A673 (cell line): Measurements from ENCODE around the gene HMGA1. TPM values are rescaled to one million over a fixed set of nuclear protein-coding genes. Genes with fewer than 3 reads are reported as not detected.

ENCODE experiments used
- BruUV-seq: library from RNA; stranded (reverse); fragments of 400-500 nt; replicated peaks from 2 replicates; lab custom pipeline; 2021; lab: Mats Ljungman, UMichigan
- CTCF ChIA-PET: fragments of 300-600 bp; sonication (Branson Sonifier 250); formaldehyde crosslinking; loops from one replicate; lab custom pipeline; 2022; ENCODE audit warnings: antibody characterized with exemption; lab: Charles Lee
- POLR2A ChIA-PET: fragments of 300-600 bp; sonication (Branson Sonifier 250); formaldehyde crosslinking; loops from one replicate; lab custom pipeline; 2022; ENCODE audit warnings: antibody characterized with exemption; ENCODE audit not compliant: low non-redundant PET; lab: Charles Lee
- DNase-seq: peaks from one replicate; pipeline ENCODE4 v3.0.0-alpha.2; 2015; ENCODE audit warnings: low spot score
- H3K27ac ChIP-seq: fragments of 200-600 bp; sonication (generic); 2 replicates; pipeline ENCODE4 v1.5.1; 2016; ENCODE audit warnings: mixed run types, low read depth, mild to moderate bottlenecking, mixed read lengths, antibody characterized with exemption, low read length; ENCODE audit not compliant: poor library complexity, severe bottlenecking
- H3K27me3 ChIP-seq: fragments of 200-600 bp; sonication (generic); replicated peaks from 2 replicates; pipeline ENCODE4 v1.6.1; 2017; ENCODE audit warnings: mixed run types, low read depth, mild to moderate bottlenecking, mixed read lengths, antibody characterized with exemption, low read length; ENCODE audit not compliant: insufficient read depth, poor library complexity
- H3K36me3 ChIP-seq: fragments of 200-600 bp; sonication (generic); 2 replicates; pipeline ENCODE4 v1.6.1; 2016; ENCODE audit warnings: mixed run types, mild to moderate bottlenecking, mixed read lengths, antibody characterized with exemption, low read length; ENCODE audit not compliant: insufficient read depth, poor library complexity, severe bottlenecking
- H3K4me1 ChIP-seq: fragments of 200-600 bp; sonication (generic); 2 replicates; pipeline ENCODE4 v1.6.1; 2017; ENCODE audit warnings: mixed run types, mild to moderate bottlenecking, mixed read lengths, antibody characterized with exemption, low read length; ENCODE audit not compliant: insufficient read depth, poor library complexity, severe bottlenecking
- H3K4me3 ChIP-seq: fragments of 200-600 bp; sonication (generic); 2 replicates; pipeline ENCODE4 v1.5.1; 2016; ENCODE audit warnings: low read depth, mixed run types, mild to moderate bottlenecking, mixed read lengths, low read length; ENCODE audit not compliant: poor library complexity, severe bottlenecking
- H3K9me3 ChIP-seq: fragments of 200-600 bp; sonication (generic); 2 replicates; pipeline ENCODE4 v1.6.1; 2016; ENCODE audit warnings: mixed run types, low read depth, mild to moderate bottlenecking, mixed read lengths, antibody characterized with exemption, low read length; ENCODE audit not compliant: poor library complexity, severe bottlenecking
- CTCF ChIP-seq: fragments of 300-800, 200-600 bp; sonication (generic); conservative IDR thresholded peaks from 2 replicates; pipeline ENCODE4 v1.5.1; 2017; ENCODE audit warnings: low read depth, mild to moderate bottlenecking, antibody characterized with exemption, low read length, moderate library complexity, mixed read lengths
- EZH2 ChIP-seq: fragments of 200-600 bp; sonication (generic); IDR thresholded peaks from 2 replicates; pipeline ENCODE4 v1.6.1; 2017; ENCODE audit warnings: borderline replicate concordance, low read depth, mild to moderate bottlenecking, mixed read lengths, antibody characterized with exemption, low read length; ENCODE audit not compliant: poor library complexity, severe bottlenecking
- intact Hi-C: fragments of 100-400 bp; cut with micrococcal nuclease; formaldehyde crosslinking; loops from one replicate; pipeline ENCODE4 v1.10.0; 2022; ENCODE audit not compliant: unreplicated experiment
- total RNA-seq: library from RNA; stranded (reverse); gene quantifications from 2 replicates; pipeline ENCODE4 v1.2.3, GENCODE V29; 2021

The HMGA1 gene
- total RNA-seq, 1 experiment from 2014 or later, result 248 TPM

GRCh38 chr6:34239893-34240292 lies 3.2 kb downstream of the HMGA1 start:
- ChIA-PET CTCF (no interaction called here), POLR2A (no interaction called here)
- no peak overlapping the region for H3K4me3 ChIP-seq

GRCh38 chr6:34240329-34241248 lies 3.9 kb downstream of the HMGA1 start:
- Histone ChIP-seq H3K27me3 (no peaks in the 10 kb centered on the region), H3K4me1 (peaks cover 32% of the 10 kb centered on the region), H3K36me3 (peaks cover 13% of the 10 kb centered on the region), H3K4me3 (no peak overlapping the region), H3K9me3 (no peaks in the 10 kb centered on the region), H3K27ac (no peak overlapping the region)
- DNase-seq, result no peak
- TF ChIP-seq EZH2 (no peak), CTCF (no peak)
- POLR2A ChIA-PET, result no interaction called here
- intact Hi-C loops, result no loop called here
- CTCF ChIA-PET, result no interaction called here
- no TSS peak for BruUV-seq

More at GRCh38 chr6:34239893-34240292, 3.2 kb downstream of the HMGA1 start:
- Histone ChIP-seq H3K27me3 (no peaks in the 10 kb centered on the region), H3K4me1 (peaks cover 32% of the 10 kb centered on the region), H3K36me3 (peaks cover 13% of the 10 kb centered on the region), H3K9me3 (no peaks in the 10 kb centered on the region), H3K27ac (no peak overlapping the region)
- DNase-seq, result no peak
- TF ChIP-seq CTCF (no peak), EZH2 (no peak)
- intact Hi-C loops, result no loop called here
- BruUV-seq, result no TSS peak

- no TSS peak for BruUV-seq
- CTCF ChIA-PET, result no interaction called here
- intact Hi-C loops, result no loop called here
Observed at GRCh38 chr6:34241351-34242215, 4.9 kb downstream of the HMGA1 start.

More at GRCh38 chr6:34241351-34242215, 4.9 kb downstream of the HMGA1 start:
- Histone ChIP-seq H3K27ac (no peak overlapping the region), H3K4me1 (peaks cover 23% of the 10 kb centered on the region), H3K4me3 (no peak overlapping the region), H3K36me3 (peaks cover 13% of the 10 kb centered on the region), H3K27me3 (no peaks in the 10 kb centered on the region), H3K9me3 (no peaks in the 10 kb centered on the region)
- POLR2A ChIA-PET, result no interaction called here
- TF ChIP-seq CTCF, result no peak
- no peak for TF ChIP-seq EZH2
- no peak for DNase-seq
